T-helper 1 cell (primary cell): ENCODE data around the gene SERPIND1.
A peak's percentile ranks its signal among the peaks of the same experiment; 100 is the strongest.

Source experiments
- DNase-seq, 5 donors: peaks; one replicate each; pipeline ENCODE4 v3.0.0-alpha.2; 2012 to 2020

SERPIND1 gene

DNA sequence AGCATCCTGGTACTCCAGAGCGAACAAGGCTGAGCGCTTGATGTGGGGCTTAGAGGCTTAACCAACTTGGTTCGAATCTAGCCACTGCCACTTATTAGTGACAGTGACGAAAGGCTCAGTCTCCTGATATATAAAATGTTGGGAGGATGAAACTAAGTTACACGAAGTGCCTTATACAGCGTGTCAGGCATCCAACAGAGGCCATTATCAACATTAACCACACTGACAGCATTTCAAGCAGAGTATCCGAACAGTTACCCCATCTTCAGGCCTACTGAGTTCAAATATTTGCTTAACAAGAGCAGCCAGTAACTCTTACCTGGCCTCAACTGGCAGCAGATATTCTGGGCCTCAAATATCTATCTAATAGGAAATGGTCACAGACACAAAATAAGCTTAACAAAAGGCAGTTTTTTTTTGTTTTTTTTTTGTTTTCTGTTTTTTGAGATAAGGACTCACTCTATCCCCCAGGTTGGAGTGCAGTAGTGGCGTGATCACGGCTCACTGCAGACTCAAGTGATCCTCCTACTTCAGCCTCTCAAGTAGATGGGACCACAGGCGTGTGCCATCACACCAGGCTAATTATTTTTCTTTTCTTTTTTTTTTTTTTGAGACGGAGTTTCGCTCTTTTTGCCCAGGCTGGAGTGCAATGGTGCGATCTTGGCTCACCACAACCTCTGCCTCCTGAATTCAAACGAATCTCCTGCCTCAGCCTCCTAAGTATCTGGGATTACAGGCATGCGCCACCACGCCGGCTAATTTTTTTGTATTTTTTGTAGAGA lies 2.9 kb downstream of the SERPIND1 start:
- DNase-seq = no peak

- no peak for DNase-seq
These were observed 3.7 kb downstream of the SERPIND1 start for GRCh38 chr22:20777420-20778177.

- DNase-seq = no peak
These were observed 5.3 kb downstream of the SERPIND1 start for GRCh38 chr22:20779014-20779817.

DNA sequence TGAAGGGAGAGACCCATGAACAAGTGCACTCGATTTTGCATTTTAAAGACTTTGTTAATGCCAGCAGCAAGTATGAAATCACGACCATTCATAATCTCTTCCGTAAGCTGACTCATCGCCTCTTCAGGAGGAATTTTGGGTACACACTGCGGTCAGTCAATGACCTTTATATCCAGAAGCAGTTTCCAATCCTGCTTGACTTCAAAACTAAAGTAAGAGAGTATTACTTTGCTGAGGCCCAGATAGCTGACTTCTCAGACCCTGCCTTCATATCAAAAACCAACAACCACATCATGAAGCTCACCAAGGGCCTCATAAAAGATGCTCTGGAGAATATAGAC lies 5.9 kb downstream of the SERPIND1 start:
- no peak for DNase-seq

- DNase-seq = peak in 1 of 5 donors; percentile 18
These were observed 7.5 kb downstream of the SERPIND1 start for GRCh38 chr22:20781272-20781990.

GRCh38 chr22:20782083-20782482 lies 8.2 kb downstream of the SERPIND1 start:
- DNase-seq = no peak

- no peak for DNase-seq
These were observed 8.8 kb downstream of the SERPIND1 start for GRCh38 chr22:20782596-20783299.

- no peak for DNase-seq
These were observed 9.4 kb downstream of the SERPIND1 start for GRCh38 chr22:20783300-20783673.

- DNase-seq = peak in 2 of 5 donors; percentile 28 to 42
These were observed 10.2 kb downstream of the SERPIND1 start for GRCh38 chr22:20783844-20784723.

GRCh38 chr22:20785415-20785814 lies 11.5 kb downstream of the SERPIND1 start:
- no peak for DNase-seq

GRCh38 chr22:20786048-20786447 lies 12.1 kb downstream of the SERPIND1 start:
- no peak for DNase-seq

GRCh38 chr22:20786536-20786979 lies 12.6 kb downstream of the SERPIND1 start:
- DNase-seq = no peak

- no peak for DNase-seq
These were observed 13.3 kb downstream of the SERPIND1 start for GRCh38 chr22:20787223-20787622.

DNA sequence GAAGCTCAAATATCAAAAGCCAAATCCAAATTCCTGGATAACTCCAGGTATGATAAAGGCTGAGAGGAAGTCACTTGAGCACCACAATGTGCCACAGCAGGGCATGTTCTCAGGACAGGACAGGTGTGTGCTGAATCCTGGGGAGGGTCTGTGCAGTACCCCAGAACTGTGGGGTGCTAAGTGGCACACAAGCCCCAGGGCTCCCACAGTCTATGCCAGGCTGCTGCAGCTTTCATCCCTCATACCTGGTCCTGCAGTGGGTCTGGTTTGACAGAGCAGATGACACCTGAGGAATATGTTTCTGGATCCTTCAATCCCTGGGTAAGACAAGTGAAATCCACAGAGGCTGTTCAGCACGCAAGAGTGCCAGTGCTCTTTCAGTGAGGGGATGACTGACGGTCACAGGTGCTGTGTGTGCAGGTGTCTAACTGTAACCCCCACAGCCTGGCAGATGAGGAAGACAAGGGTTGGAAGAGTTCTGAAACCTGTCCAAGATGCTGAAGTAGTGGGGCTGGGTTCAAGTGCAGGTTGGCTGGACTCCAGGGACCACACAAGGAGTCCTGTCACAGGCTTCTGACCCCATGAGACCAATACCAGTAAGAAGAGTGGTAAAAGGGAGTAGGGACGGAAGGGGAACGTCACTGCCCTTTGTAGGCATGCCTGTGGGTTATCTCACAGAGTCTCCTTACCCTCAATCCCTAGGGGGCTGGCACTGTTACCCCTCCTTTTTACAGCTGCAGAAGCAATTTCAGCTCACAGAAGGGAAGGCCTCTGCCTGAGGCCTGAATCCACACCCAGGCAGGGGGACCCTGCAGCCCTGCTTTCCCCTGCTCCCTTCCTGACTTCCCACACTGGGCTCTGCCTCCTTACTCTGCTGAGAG lies 14.1 kb downstream of the SERPIND1 start:
- no peak for DNase-seq

- DNase-seq = no peak
These were observed 14.9 kb downstream of the SERPIND1 start for GRCh38 chr22:20788627-20789344.

DNA sequence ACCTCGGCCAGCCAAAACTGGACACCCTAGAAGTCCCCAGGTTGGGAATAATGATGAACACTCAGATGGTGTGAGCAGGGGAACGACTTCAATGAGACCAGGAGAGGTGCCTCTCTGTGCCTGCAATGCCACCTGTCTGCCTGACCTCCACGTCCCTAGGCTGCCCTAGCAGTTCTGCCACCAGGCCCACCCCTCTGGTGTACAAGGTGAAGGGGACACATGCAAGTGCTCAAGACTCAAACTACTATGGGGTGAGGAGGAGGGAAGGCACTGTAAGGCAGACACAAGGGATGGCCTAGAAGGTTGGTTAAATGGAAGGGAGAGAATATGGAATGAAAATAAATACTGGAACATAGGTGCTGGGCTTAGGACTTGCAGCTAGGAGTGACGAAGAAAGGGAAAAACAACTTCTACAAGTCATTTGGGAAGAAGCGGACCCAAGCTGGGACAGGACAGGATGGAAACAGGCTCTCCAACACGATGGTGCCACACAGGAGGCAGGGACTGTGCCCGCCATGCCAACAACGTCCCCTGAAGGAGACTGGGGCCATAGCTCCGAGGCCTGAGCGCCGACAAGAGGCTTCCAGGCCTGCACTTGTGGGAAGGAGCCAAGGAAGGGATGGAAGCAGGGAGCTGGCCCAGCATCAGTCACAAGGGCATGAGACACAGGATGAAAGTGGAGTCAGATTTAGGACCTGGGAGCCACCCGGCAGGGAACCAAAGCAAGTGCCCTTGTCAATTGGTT lies 18.5 kb downstream of the SERPIND1 start:
- no peak for DNase-seq

DNA sequence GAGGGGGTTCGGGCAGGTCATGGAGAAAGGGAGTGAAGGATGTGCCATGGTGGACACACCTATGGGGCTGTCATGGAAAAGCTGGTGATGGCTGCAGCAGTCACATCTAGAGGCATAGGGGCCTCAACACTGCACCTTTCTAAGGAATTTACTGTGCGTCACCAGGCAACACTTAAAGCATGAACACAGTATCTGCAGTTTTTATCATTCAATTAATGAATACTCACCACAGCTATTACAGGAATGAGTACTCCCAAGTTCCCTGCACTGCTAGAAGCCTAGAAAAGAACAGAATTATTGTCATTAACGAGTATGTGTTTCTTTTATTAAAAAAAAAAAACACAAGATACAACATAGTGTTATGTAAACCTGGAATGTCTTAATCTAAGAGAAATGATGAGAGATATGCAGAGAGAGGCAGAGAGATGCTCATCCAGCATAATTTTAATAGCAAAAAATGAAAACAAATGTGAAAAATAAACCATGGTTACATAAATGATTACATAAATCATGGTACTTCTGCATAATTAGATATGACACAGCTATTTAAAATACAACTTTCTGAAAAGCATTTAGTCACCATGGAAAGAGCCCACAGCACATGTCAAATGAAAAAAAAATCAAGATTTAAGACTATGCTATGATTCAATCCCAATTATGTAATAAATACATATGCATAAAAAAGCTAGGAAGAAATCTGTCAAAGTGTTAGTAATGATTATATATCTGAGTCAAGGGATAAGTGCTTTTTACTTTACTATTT lies 19.2 kb downstream of the SERPIND1 start:
- DNase-seq = no peak
